Keratinocyte (primary cell): ENCODE measurements around the gene SLC66A2.

ENCODE experiments used
- CTCF ChIP-seq, 3 experiments: IDR thresholded peaks in 1 of 3; conservative IDR thresholded peaks in 1 of 3; optimal IDR thresholded peaks in 1 of 3; 2 replicates in 2 of 3; 3 replicates in 1 of 3; pipeline versions ENCODE3 to v1.5.1; 2011; ENCODE audit warnings: low read length in 3 of 3, mild to moderate bottlenecking in 3 of 3, moderate library complexity in 2 of 3, control low read depth in 1 of 3, inconsistent platforms in 1 of 3; ENCODE audit not compliant: insufficient read depth in 2 of 3; ENCODE audit errors: extremely low read depth in 1 of 3
- EZH2 ChIP-seq: IDR thresholded peaks from one replicate; pipeline ENCODE4 v1.6.1; 2012; ENCODE audit warnings: inconsistent platforms, mild to moderate bottlenecking, low read length, moderate library complexity

- TF ChIP-seq CTCF (optimal IDR thresholded peaks at IDR 0.05 in 1 of 3, IDR thresholded peaks at IDR 0.05 in 1 of 3, conservative IDR thresholded peaks at IDR 0.05 in 1 of 3; ENCODE audit: extremely low read depth in 1 of 3, insufficient read depth in 2 of 3, low read length in 3 of 3) (peak in 1 of 3 experiments; percentile 40), EZH2 (no peak)
Measured at GRCh38 chr18:79988071-79988450, 36.6 kb upstream of the SLC66A2 start.
